Suppressor macrophage (primary cell): ENCODE results near the gene RGS9BP.
A peak's percentile ranks its signal among the peaks of the same experiment; 100 is the strongest.
"Not testable (repeated sequence)": the region's sequence is repeated elsewhere in the genome, so short reads cannot be mapped to it uniquely, and the experiment has no call there.

ENCODE experiments used
- DNase-seq, 4 experiments: peaks; one replicate each; pipeline ENCODE4 v3.0.0-alpha.2; 2020 to 2022

The RGS9BP gene

GRCh38 chr19:32671883-32672593 lies 3.6 kb upstream of the RGS9BP start:
- DNase-seq, result peak in 2 of 4 experiments; percentile 31 to 48

DNA sequence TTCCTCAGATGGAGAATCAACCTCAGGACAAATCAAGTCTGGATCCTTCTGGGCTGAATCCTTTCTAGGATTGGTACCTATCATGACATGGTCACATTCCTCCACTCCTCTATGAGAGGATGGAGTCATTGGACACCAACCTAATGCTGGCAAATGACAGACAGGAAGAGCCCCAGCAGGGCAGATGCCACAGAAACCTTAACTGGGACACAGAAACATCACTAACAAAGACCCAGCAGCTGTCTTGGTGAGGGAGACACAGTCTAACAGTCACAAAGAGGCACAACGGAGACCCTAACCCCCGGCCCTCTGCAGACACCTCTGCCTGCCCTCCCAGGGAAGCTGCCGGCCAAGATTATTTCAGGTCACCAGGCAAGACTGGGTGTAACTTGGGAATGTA lies 2.8 kb upstream of the RGS9BP start:
- no peak for DNase-seq

DNA sequence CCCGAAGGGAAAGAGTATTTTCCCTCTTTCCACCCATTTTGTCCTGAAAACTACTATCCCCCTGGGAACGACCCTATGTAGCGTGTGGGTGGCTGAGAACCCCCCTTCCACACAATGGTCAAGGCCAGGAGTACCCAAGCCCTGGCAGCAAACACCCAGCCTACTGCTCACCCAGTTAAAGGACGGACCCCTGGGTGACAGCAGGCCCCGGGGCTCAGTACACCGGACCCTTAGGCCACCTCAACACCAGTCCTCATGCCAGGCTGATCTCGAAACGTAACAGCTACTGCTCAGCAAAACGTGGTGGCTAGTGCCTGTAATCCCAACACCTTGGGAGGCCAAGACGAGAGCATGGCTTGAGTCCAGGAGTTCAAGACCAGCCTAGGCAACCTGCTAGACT lies 2.1 kb upstream of the RGS9BP start:
- DNase-seq, result no peak

DNA sequence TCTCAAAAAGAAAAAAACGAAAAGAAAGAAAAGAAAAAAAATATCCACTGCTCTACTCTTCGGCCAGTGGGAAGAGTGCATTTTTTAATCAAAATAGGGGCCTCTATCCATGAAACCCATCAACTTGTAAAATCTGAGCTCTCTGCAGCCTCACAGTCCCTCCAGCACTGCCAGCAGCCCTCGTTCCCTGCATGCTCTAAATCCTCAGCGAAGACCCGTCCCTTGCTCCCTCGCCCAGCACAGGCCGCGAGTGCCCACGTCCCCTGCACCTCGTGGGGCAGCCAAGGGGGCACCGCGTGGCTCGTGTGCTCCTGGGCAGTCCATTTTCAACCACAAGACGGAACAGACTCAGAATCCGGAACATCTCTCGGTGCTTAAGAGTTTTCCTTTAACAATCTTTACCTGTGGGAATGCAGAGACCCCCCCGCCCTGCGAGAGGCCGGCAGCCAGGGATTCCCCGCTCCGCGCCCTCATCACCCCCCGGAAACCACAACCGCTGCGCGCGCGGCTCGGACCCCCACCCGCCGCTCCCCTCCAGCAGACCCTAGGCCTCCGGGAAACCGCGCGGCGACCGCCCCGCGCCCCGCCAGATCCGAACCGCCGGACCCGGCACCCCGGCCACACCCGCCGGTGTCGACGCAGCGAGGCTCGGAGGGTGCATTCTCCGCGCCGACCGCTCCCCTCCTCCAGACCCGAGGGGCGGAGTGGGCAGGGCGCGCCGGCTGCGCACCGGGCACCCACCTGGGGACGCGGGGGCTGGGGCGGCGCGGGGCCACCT lies 1.3 kb upstream of the RGS9BP start:
- peak in 3 of 4 experiments; percentile 40 to 57 (median 41) for DNase-seq

DNA sequence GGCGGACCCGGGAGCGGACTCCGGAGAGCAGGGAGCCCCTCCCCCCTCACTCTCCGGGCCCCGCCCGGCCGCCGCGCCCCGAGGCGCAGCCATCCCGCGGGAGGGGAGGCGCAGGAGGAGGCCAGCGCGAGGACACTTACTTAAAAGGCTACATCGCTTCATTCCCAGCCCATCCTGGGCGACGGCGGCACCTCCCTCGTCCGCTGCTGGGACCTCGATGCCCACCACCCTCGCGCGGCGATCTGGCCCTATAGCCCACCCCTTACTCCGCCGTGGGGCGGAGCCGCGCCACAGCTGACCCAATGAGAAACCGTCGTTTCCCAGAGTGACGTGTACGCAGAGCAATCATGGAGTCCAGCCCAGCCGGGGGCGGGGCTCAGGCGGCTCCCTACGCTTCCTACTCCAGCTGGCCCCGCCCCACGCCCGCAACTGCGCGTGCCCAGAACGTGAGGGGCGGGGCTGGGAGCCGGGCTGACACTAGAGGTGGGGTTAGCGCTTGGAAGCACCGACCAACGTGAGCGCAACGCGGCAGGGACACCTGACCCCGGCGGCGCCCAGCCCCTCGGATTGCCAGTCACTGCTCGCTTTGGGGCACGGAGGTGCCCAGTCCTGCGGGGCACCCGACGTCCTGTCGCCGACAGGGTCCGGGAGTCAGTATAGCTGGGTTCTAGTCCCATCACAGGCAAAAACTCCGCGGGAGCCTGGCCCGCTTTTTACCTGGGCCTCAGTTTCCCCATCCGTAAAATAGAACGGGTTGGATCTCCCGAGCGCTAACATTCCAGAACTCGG lies 523 bp upstream of the RGS9BP start, which contains the start of gene ANKRD27:
Gene ANKRD27, minus strand, starts transcription at position 250 of the 789 bp plus-strand sequence. CDS start 16,165 bp downstream, outside the sequence.
- DNase-seq, result peak; percentile 99 to 100 (median 100)

GRCh38 chr19:32676186-32676894 lies 692 bp downstream of the RGS9BP start:
- DNase-seq, result peak in 1 of 4 experiments; percentile 12

DNA sequence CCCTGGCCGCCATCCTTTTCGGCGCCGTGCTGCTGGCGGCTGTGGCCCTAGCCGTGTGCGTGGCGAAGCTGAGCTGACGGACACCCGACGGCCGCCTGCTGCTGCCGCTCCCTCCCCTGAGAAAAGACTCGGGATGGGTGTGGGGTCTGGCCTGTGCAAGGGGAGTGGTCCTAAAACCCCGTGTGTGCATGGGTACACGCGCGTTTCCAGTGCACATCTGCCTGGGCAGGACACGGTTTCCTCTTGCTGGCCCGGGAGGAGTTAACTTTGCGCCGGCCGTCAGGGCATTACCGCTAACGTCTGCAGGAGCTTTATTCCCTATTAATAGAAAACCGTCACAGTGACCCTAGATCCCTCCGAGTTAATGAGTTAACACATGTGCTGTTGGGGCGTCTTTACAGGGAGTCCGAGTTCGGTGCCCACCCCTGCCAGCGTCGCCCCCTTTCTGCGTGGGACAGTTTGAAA lies 1.3 kb downstream of the RGS9BP start:
- DNase-seq, result no peak

GRCh38 chr19:32677657-32678056 lies 2.0 kb downstream of the RGS9BP start:
- no peak for DNase-seq

DNA sequence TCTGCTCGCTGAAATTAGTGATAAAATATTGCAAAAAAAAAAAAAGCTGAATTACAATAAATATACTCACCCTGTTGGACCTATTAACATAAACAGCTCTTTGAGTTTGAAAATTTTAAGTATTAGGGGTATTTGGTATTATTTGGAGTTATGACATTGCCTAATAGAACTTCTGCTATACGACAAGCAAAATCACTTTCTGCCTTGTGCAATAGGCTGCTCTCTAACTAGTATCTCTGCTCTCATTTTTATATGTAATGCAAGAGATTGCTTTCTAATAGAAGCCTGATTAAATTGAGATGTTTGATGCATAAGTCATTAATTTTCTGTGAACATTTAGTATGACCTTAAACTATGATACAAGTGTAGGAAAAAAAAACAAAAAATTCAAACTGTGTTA lies 5.3 kb downstream of the RGS9BP start:
- DNase-seq, result peak in 2 of 4 experiments; percentile 18 to 21

GRCh38 chr19:32682317-32682716 lies 6.7 kb downstream of the RGS9BP start:
- DNase-seq, result no peak

- no peak for DNase-seq
Observed at GRCh38 chr19:32686847-32687475, 11.3 kb downstream of the RGS9BP start.

GRCh38 chr19:32687681-32688080 lies 12.0 kb downstream of the RGS9BP start:
- DNase-seq, result no peak

GRCh38 chr19:32688311-32688710 lies 12.7 kb downstream of the RGS9BP start:
- DNase-seq, result peak; percentile 70 to 81 (median 78)

GRCh38 chr19:32691291-32691951 lies 15.8 kb downstream of the RGS9BP start, which contains the start of gene NUDT19:
NUDT19 (plus strand) TSS chr19:32691821; CDS start chr19:32691961, 140 bp downstream.
- peak; percentile 84 to 92 (median 90) for DNase-seq

- peak; percentile 89 to 94 (median 92) for DNase-seq
Observed at GRCh38 chr19:32691952-32692726, 16.5 kb downstream of the RGS9BP start.

DNA sequence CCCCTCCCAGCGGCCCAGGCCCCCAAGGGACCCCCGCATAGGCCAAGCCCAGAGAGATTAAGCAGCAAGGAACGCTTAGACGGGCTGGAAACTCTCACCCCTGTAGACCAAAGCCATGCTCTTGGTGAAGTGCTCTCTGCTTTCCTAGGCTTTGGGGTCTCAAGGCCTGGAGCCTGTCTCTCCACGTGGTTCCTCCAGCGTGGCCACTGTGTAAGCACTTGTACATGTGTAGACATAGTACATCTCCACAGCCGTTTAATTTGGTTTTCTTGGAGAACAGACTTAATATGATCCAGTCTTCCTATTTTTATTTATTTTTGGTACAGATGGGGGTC lies 17.0 kb downstream of the RGS9BP start:
- peak in 3 of 4 experiments; percentile 14 to 20 (median 19) for DNase-seq

DNA sequence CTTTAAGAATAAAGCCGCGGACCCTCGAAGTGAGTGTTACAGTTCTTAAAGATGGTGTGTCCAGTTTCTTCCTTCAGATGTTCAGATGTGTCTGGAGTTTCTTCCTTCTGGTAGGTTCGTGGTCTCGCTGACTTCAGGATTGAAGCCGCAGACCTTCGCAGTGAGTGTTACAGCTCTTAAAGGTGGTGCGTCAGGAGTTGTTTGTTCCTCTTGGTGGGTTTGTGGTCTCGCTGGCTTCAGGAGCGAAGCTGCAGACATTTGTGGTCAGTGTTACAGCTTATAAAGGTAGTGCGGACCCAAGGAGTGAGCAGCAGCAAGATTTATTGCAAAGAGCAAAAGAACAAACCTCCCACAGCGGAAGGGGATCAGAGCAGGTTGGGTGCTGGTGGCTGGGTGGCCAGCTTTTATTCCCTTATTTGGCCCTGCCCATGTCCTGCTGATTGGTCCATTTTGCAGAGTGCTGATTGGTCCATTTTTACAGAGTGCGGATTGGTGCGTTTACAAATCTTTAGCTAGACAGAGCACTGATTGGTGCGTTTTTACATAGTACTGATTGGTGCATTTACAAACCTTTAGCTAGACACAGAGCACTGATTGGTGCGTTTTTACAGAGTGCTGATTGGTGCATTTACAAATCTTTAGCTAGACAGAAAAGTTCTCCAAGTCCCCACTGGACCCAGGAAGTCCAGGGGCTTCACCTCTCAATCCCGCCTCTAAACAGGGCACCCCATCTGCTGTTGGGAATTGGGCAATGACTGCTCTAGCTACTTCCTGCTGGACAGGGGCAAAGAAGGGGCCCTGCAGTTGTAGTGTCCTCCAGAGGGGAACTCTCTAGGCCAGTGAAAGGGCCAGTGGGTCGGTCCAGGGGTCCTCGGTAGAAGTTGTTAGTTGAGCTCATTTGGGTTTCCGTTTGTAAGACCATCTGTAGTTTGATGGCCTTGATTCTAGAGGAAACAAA lies 17.8 kb downstream of the RGS9BP start:
- DNase-seq, result peak; percentile 39 to 58 (median 51)

DNA sequence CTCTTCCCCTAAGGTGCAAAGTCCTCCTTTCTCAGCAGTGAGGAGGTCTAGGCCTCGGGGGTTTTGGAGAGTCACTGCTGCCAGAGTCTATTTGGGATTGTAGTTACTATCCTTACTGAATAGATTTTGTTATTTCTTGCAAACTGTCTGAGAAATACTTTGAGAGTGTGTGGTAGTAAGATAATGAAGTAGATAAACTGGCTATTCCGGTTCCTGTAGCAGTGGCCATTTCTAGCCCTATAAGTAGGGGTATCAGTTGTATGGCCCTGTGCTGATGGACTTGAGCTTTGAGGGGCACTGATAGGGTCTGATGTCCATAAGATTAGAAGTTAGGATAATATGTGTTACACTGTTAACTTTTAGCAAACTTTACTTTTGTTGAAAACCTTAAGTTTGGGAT lies 18.7 kb downstream of the RGS9BP start:
- not testable (repeated sequence) for DNase-seq

GRCh38 chr19:32694851-32695250 lies 19.2 kb downstream of the RGS9BP start:
- peak in 1 of 4 experiments; percentile 13 for DNase-seq
